GM23248 (cell line): ENCODE data around the gene TMEM163. TPM values are rescaled to one million over a fixed set of nuclear protein-coding genes. Genes with fewer than 3 reads are reported as not detected.
A peak's percentile ranks its signal among the peaks of the same experiment; 100 is the strongest.

Experiments
- DNase-seq: peaks from one replicate; pipeline ENCODE4 v3.0.0-alpha.2; 2015
- H2AFZ ChIP-seq: fragments of 200-600 bp; sonication (generic); 2 replicates; pipeline ENCODE4 v1.6.1; 2016; ENCODE audit warnings: antibody characterized with exemption
- H3F3A ChIP-seq: fragments of 200-600 bp; sonication (generic); 2 replicates; pipeline ENCODE4 v1.6.1; 2016; ENCODE audit warnings: mild to moderate bottlenecking, antibody characterized with exemption, mixed run types; ENCODE audit not compliant: insufficient read depth
- H3K27ac ChIP-seq: fragments of 200-600 bp; sonication (generic); 2 replicates; pipeline ENCODE4 v1.5.1; 2016; ENCODE audit warnings: mild to moderate bottlenecking
- H3K27me3 ChIP-seq: fragments of 200-600 bp; sonication (generic); replicated peaks from 2 replicates; pipeline ENCODE4 v1.6.1; 2016; ENCODE audit warnings: mild to moderate bottlenecking; ENCODE audit not compliant: insufficient read depth
- H3K36me3 ChIP-seq: fragments of 200-600 bp; sonication (generic); 2 replicates; pipeline ENCODE4 v1.6.1; 2016; ENCODE audit warnings: low read depth, mild to moderate bottlenecking
- H3K4me1 ChIP-seq: fragments of 200-600 bp; sonication (generic); 2 replicates; pipeline ENCODE4 v1.6.1; 2016; ENCODE audit warnings: mild to moderate bottlenecking; ENCODE audit not compliant: insufficient read depth
- H3K4me2 ChIP-seq: fragments of 200-600 bp; sonication (generic); one replicate; pipeline ENCODE4 v1.6.1; 2016; ENCODE audit warnings: mild to moderate bottlenecking; ENCODE audit not compliant: unreplicated experiment
- H3K4me3 ChIP-seq: fragments of 200-600 bp; sonication (generic); 2 replicates; pipeline ENCODE4 v1.5.1; 2016; ENCODE audit warnings: mild to moderate bottlenecking
- H3K79me2 ChIP-seq: fragments of 200-600 bp; sonication (generic); 2 replicates; pipeline ENCODE4 v1.6.1; 2016; ENCODE audit warnings: mild to moderate bottlenecking; ENCODE audit not compliant: insufficient read depth
- H3K9ac ChIP-seq: fragments of 200-600 bp; sonication (generic); 2 replicates; pipeline ENCODE4 v1.6.1; 2016; ENCODE audit warnings: mild to moderate bottlenecking
- H3K9me2 ChIP-seq: fragments of 200-600 bp; sonication (generic); 2 replicates; pipeline ENCODE4 v1.6.1; 2016; ENCODE audit warnings: mixed run types, mild to moderate bottlenecking, moderate library complexity; ENCODE audit not compliant: insufficient read depth
- H3K9me3 ChIP-seq: fragments of 200-600 bp; sonication (generic); one replicate; pipeline ENCODE4 v1.6.1; 2017; ENCODE audit warnings: low read depth
- H4K20me1 ChIP-seq: fragments of 200-600 bp; sonication (generic); 2 replicates; pipeline ENCODE4 v1.6.0; 2016; ENCODE audit not compliant: insufficient read depth
- EZH2 ChIP-seq: fragments of 200-600 bp; sonication (generic); IDR thresholded peaks from 2 replicates; pipeline ENCODE4 v1.6.1; 2018; ENCODE audit warnings: antibody characterized with exemption, mild to moderate bottlenecking; ENCODE audit not compliant: insufficient read depth, poor library complexity, severe bottlenecking
- EZH2phosphoT487 ChIP-seq: fragments of 200-600 bp; sonication (generic); IDR thresholded peaks from 2 replicates; pipeline ENCODE4 v1.6.1; 2018; ENCODE audit warnings: antibody characterized with exemption, moderate library complexity, mild to moderate bottlenecking, low read depth; ENCODE audit not compliant: insufficient read depth
- WGBS, 2 experiments: methylation state at CpG; one replicate each; pipeline ENCODE4 v1.1.6; 2015 to 2017; ENCODE audit warnings: low lambda C conversion rate in 2 of 2, low coverage in 1 of 2; ENCODE audit errors: missing lambda C conversion rate in 2 of 2; 5-methylcytosine and 5-hydroxymethylcytosine counted together
- in situ Hi-C: fragments of 300-500 bp; cut with MboI; formaldehyde crosslinking; loops from 2 replicates; pipeline ENCODE4 v1.15.0; 2020
- polyA plus RNA-seq: library from polyadenylated mRNA; unstranded; fragments of >200 nt; fragmentation: Nextera tagmentation; extraction: Ambion mirVana; gene quantifications from 2 replicates; pipeline ENCODE4 v1.2.1, GENCODE V29; 2016
- total RNA-seq: library from RNA; depleted of rRNA; stranded (reverse); fragments of >200 nt; shearing (Covaris generic); gene quantifications from 2 replicates; pipeline ENCODE4 v1.2.3, GENCODE V29; 2014

The TMEM163 gene
- total and polyA plus RNA-seq, 2 experiments from 2014 or later: not detected

DNA sequence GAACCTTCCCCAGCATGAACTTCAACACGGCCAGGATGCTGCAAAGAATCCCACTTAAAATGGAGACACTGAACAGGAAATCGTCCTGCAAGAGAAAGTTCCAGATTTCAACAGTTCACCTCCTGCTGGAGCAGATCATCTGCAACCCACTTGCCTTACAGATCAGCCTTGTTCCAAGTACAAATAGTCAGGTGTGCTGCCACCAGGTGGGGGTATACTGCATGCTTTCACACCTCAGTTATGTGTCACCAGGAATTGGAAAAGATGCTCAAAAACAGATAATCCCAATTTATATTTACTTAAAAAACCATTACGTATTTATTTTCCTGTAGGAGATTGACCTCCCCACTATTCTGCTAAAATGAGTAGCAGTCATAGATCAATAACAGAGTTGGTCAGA, 252.7 kb downstream of the TMEM163 start:
- no peaks in the 10 kb centered on the region for H3K36me3 ChIP-seq
- no peaks in the 10 kb centered on the region for H3F3A ChIP-seq
- H3K9ac ChIP-seq: no peak overlapping the region
- no peaks in the 10 kb centered on the region for H3K9me2 ChIP-seq
- H3K4me3 ChIP-seq: no peak overlapping the region
- TF ChIP-seq EZH2: no peak
- no peak for TF ChIP-seq EZH2phosphoT487
- in situ Hi-C loops: no loop called here
- no peak overlapping the region for H3K4me2 ChIP-seq
- no peak overlapping the region for H3K27ac ChIP-seq
- no peaks in the 10 kb centered on the region for H3K4me1 ChIP-seq
- no peaks in the 10 kb centered on the region for H3K9me3 ChIP-seq
- H3K27me3 ChIP-seq: peaks cover 22% of the 10 kb centered on the region; the same call in 1 of the 2 replicates
- no peaks in the 10 kb centered on the region for H3K79me2 ChIP-seq
- H4K20me1 ChIP-seq: no peaks in the 10 kb centered on the region
- no peak overlapping the region for H2AFZ ChIP-seq
- peak; percentile 6 for DNase-seq
- 18 to 20% methylated on average over 3 of the region's 3 CpGs for whole genome bisulfite sequencing, 2 experiments

DNA sequence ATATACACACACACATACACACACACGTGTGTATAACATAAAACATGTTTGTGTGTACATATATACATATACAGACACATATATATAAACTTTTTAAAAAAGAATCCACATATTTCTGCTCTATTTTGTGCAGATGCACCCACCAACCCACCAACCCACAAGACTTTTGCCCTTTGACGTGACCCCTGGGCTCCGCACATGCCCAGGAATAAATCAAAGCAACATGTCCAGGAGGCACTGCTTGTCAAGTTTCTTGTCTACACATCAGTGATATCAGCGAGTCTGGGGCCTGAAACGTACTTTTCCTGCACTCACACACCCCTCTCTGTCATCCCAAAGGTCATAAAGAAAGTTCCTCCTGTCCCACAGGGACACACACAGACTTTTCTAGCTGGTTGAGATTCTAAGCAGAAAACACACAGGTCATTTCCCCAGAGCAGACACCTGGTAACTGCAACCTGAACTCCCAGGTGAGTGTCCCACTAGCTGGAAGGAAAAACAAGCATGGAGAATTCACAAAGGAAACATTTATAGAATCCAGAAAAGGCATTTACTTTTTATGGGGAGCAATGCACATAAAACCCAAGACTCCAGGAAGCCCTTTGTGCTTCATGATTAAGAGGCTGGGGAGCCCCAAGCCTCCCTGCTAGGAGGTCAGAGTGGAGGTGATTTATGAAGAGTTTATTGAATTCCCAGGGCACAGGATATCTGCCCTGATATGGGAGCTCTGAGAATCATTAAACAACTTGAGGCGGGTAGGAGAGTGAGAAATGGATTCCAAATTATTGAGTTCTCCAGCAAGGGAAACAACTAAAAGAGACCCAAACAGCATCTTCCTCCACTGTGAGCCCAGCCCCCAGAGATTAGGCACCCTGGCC, 253.3 kb downstream of the TMEM163 start:
- in situ Hi-C loops: no loop called here
- DNase-seq: no peak

DNA sequence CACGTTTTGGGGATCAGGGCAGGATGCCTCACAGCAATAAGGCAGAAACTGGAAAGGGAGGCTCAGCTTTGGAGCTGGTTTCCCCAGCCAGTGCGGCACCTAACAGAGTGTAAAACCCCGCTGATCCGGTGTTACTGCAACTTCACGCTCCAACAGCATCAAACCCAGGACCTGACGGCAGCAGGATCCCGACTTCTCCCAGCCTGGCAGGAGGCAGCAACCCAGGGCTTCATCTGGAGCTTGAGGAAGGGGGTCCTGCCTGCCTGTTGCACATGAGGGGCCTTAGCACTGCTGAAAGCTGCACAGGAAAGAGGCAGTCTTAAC, 255.1 kb downstream of the TMEM163 start:
- Histone ChIP-seq H3K27me3 (peaks cover 22% of the 10 kb centered on the region; the same call in 1 of the 2 replicates), H3K36me3 (no peaks in the 10 kb centered on the region), H3K4me3 (no peak overlapping the region), H3K4me1 (no peaks in the 10 kb centered on the region), H3K9me3 (no peaks in the 10 kb centered on the region), H2AFZ (no peak overlapping the region), H4K20me1 (no peaks in the 10 kb centered on the region), H3K4me2 (no peak overlapping the region), H3K79me2 (no peaks in the 10 kb centered on the region), H3F3A (no peaks in the 10 kb centered on the region), H3K27ac (no peak overlapping the region), H3K9ac (no peak overlapping the region), H3K9me2 (no peaks in the 10 kb centered on the region)
- no peak for DNase-seq
- WGBS, 2 experiments: 63 to 70% methylated on average over 7 of the region's 7 CpGs
- TF ChIP-seq EZH2 (no peak), EZH2phosphoT487 (no peak)
- in situ Hi-C loops: no loop called here

More for the DNA sequence above, 253.3 kb downstream of the TMEM163 start:
- H3K4me2 ChIP-seq: no peak overlapping the region
- no peak overlapping the region for H2AFZ ChIP-seq
- no peaks in the 10 kb centered on the region for H3K4me1 ChIP-seq
- H3K36me3 ChIP-seq: no peaks in the 10 kb centered on the region
- H3K79me2 ChIP-seq: no peaks in the 10 kb centered on the region
- H3K9ac ChIP-seq: no peak overlapping the region
- H3F3A ChIP-seq: no peaks in the 10 kb centered on the region
- WGBS, 2 experiments: 32 to 36% methylated on average over 6 of the region's 6 CpGs
- H3K9me3 ChIP-seq: no peaks in the 10 kb centered on the region
- no peaks in the 10 kb centered on the region for H3K9me2 ChIP-seq
- H3K27me3 ChIP-seq: peaks cover 22% of the 10 kb centered on the region; the same call in 1 of the 2 replicates
- H3K27ac ChIP-seq: no peak overlapping the region
- no peaks in the 10 kb centered on the region for H4K20me1 ChIP-seq
- no peak for TF ChIP-seq EZH2
- TF ChIP-seq EZH2phosphoT487: no peak
- H3K4me3 ChIP-seq: no peak overlapping the region

DNA sequence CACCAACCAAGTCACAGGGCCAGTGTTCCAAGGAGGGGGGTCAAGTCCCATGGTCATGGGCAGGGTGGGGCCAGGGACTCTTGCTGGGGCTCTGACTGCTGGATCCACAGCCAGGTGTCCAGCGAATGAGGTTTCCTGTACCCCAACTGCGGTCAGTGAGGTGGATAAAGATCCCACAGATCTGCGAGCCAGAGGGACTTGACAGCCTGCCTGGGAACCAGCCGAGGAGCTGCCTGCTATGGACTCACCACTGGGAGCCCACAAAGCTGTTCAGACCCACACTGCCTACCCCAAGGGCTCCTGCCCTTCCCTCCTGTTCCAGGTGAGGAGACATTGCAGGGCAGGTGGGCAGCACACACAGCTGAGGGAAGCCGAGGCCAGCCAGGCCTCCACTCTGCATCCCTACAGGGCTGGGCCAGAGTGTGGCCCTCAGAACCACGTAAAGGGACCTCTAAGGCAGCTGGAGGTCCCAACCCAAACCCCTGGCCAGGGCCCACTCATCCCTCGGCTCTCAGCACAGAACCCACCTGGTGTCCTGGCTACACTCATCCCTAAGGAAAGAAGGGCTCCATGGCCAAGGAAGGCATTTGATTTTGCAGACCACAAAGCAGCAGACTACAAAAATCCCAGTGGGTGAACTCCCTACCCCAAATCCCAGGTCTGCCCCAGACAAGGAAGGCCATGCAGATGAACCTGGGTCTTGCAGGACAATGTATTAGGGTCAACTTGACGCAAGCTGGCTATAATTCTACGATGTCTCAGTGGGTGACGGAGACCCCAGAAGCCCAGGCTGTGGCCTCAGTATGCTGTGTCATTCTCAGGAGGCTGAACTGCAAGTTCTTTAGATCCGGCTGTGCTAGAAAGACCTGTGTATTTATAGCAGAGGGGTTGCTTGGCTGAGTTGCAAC, 255.8 kb downstream of the TMEM163 start:
- Histone ChIP-seq H3K4me1 (no peaks in the 10 kb centered on the region), H2AFZ (no peak overlapping the region), H3K27ac (no peak overlapping the region), H3K79me2 (no peaks in the 10 kb centered on the region), H3K27me3 (peaks cover 22% of the 10 kb centered on the region; the same call in 1 of the 2 replicates), H3K9ac (no peak overlapping the region), H3K9me2 (no peaks in the 10 kb centered on the region), H3K4me3 (no peak overlapping the region), H3K9me3 (no peaks in the 10 kb centered on the region), H3K4me2 (no peak overlapping the region), H3F3A (no peaks in the 10 kb centered on the region), H3K36me3 (no peaks in the 10 kb centered on the region), H4K20me1 (no peaks in the 10 kb centered on the region)
- 61 to 67% methylated on average over 11 of the region's 11 CpGs for WGBS, 2 experiments
- in situ Hi-C loops: no loop called here
- no peak for TF ChIP-seq EZH2phosphoT487
- no peak for TF ChIP-seq EZH2
- no peak for DNase-seq
